ENCODE data around the gene SLC7A1. TPM values are rescaled to one million over a fixed set of nuclear protein-coding genes. Genes with fewer than 3 reads are reported as not detected.

SLC7A1 gene
- total RNA-seq, 4 donors from 2014 or later, result 7.3 to 17.9 (median 10.5) TPM

DNA sequence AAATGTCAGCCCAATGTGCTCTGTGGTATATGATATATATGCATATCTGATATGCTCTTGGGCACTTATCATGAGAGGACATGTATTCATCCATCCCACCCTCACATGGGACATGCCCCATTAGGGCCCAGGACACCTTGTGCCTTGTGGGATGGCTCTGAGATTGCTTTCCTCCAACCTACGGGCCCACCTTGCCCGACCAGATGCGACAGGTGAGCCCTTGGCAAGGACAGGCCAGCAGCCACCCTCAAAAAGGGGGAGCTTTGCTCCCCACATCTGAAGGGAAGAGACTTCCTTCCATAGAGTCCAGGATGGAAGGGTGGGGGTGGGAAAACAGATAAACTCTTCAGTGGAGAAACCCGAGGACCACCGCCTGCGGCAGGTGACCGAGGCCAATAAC, 58.6 kb downstream of the SLC7A1 start:
- no peak for TF ChIP-seq CTCF (IDR thresholded peaks at IDR 0.05; ENCODE audit: low read depth)

- TF ChIP-seq CTCF (IDR thresholded peaks at IDR 0.05; ENCODE audit: low read depth), result no peak
Measured at GRCh38 chr13:29535663-29536655, 59.5 kb downstream of the SLC7A1 start.

- TF ChIP-seq CTCF (IDR thresholded peaks at IDR 0.05; ENCODE audit: low read depth), result no peak
Measured at GRCh38 chr13:29534083-29534482, 61.4 kb downstream of the SLC7A1 start.

DNA sequence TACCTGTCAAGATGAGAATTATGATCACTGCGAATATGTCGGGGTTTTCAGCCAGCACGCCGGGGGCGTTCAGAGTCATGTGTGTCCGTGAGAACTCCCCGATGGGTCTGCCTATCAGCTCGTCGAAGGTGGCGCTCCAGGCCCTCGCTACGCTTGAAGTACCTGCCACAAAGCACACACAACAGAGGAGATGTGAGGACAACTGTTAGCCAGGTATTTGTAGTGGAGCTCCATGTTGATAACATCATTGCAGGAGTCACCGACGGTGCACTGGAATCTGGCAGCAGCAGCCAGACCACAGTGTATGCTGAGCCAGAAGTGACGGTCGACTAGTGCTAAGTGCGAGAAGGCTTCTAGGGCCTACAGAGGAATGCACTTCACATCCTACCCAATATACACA, 62.7 kb downstream of the SLC7A1 start:
- TF ChIP-seq CTCF (IDR thresholded peaks at IDR 0.05; ENCODE audit: low read depth), result no peak

GRCh38 chr13:29532116-29532515, 63.4 kb downstream of the SLC7A1 start:
- TF ChIP-seq CTCF (IDR thresholded peaks at IDR 0.05; ENCODE audit: low read depth), result no peak

DNA sequence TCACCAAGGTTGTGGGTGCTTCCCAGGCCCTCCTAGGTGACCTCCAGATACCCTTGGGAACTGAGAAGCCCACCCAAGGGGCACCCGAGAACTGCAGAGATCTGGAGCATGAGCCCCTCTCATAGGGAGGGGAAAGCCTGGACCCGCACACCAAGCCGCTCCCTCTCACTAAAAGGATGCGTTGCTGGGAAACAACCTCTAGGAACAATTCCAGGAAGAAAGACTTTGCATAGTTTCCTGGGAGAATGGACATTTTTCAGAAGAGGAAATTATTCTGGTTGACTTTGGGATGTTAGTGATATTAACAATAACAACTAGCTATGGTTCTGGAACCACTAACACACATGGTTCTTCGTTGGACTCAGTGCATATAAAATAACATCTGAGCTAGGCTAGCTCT, 64.6 kb downstream of the SLC7A1 start:
- no peak for TF ChIP-seq CTCF (IDR thresholded peaks at IDR 0.05; ENCODE audit: low read depth)

DNA sequence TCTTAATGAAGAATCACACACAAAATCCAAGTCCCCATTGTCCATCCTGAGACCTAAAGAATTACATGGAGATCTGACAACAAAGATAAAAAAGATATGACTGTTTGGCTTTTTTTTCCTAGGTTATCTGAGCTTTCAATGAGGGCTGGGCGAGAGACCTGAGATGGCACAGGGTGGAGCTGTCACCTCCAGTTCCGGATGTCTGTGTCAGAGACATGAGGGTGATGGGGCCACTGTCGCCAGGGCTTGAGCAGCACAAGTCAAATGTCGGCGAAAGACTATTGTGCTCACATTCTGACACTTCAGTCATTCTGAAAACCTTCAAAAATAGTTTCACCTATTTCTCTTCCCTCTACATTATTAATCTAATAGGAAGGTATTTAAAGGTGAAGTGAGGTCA, 65.7 kb downstream of the SLC7A1 start:
- no peak for TF ChIP-seq CTCF (IDR thresholded peaks at IDR 0.05; ENCODE audit: low read depth)

Data from subcutaneous adipose tissue (tissue), 4 donors.